Suprapubic skin (tissue), 4 donors: ENCODE results near the gene RPRD1B. TPM values are rescaled to one million over a fixed set of nuclear protein-coding genes. Genes with fewer than 3 reads are reported as not detected.

Experiments used
- DNase-seq, 2 donors: peaks; one replicate each; pipeline ENCODE4 v3.0.0-alpha.2; 2019; ENCODE audit warnings: low spot score in 2 of 2
- H3K27ac ChIP-seq: fragments of 200-600 bp; sonication (generic); one replicate; pipeline ENCODE4 v1.5.1; 2019
- H3K27me3 ChIP-seq: fragments of 200-600 bp; sonication (generic); one replicate; pipeline ENCODE4 v1.5.1; 2019
- H3K36me3 ChIP-seq: fragments of 200-600 bp; sonication (generic); one replicate; pipeline ENCODE4 v1.5.1; 2019
- H3K4me1 ChIP-seq: fragments of 200-600 bp; sonication (generic); one replicate; pipeline ENCODE4 v1.5.1; 2019
- H3K4me3 ChIP-seq: fragments of 200-600 bp; sonication (generic); one replicate; pipeline ENCODE4 v1.5.1; 2019; ENCODE audit warnings: mild to moderate bottlenecking
- H3K9me3 ChIP-seq: fragments of 200-600 bp; sonication (generic); one replicate; pipeline ENCODE4 v1.5.1; 2019
- EP300 ChIP-seq: sonication (generic); formaldehyde crosslinking; IDR thresholded peaks from one replicate; pipeline ENCODE4 v1.6.1; 2017; ENCODE audit warnings: antibody characterized with exemption
- POLR2A ChIP-seq, 2 donors: fragments of 450-650 bp; IDR thresholded peaks; one replicate each; pipeline ENCODE4 v1.6.1; 2017; ENCODE audit warnings: antibody characterized with exemption in 2 of 2, mild to moderate bottlenecking in 2 of 2, moderate library complexity in 2 of 2
- POLR2AphosphoS5 ChIP-seq, 3 donors: sonication (generic); formaldehyde crosslinking; IDR thresholded peaks; one replicate each; pipeline ENCODE4 v1.6.1; 2017; ENCODE audit warnings: antibody characterized with exemption in 3 of 3
- WGBS: methylation state at CpG from one replicate; pipeline ENCODE4 v1.1.5; 2018; 5-methylcytosine and 5-hydroxymethylcytosine counted together
- total RNA-seq, 4 donors: library from RNA; depleted of rRNA; stranded (reverse); fragments of >200 nt; gene quantifications; one replicate each; pipeline ENCODE4 v1.1.0, GENCODE V29; 2016
- TF ChIP-seq, protein P1 (sequence below), 2 donors: fragments of 200-600 bp in 1 of 2; fragments of 450-650 bp in 1 of 2; sonication (generic) in 1 of 2; IDR thresholded peaks; one replicate each; pipeline ENCODE4 v1.5.1; 2016 to 2019; ENCODE audit warnings: antibody characterized with exemption in 2 of 2, mild to moderate bottlenecking in 1 of 2, moderate library complexity in 1 of 2

RPRD1B gene
- total RNA-seq, 4 donors from 2014 or later, result 24.7 to 45.6 (median 27.7) TPM

DNA sequence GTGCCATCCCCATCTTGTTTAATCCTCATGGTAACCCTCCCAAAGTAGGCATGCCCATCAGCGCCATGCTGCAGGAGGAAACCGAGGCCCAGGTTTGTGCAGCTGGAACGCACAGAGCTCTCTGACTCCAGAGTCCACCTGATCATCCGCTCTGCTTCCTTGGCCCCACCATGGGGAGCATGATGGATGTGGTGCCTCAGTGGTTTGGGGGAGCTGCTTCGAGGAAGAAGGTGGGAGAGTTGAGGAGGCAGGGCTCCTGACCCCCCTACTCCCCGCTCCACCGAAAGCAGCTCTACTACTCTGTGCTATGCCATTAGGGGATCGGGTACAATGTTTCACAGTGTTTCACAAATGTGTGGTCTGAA is 79.4 kb downstream of the RPRD1B start:
- no peak overlapping the region for H3K27ac ChIP-seq
- H3K4me3 ChIP-seq, result no peak overlapping the region
- H3K36me3 ChIP-seq, result no peaks in the 10 kb centered on the region
- H3K27me3 ChIP-seq, result no peaks in the 10 kb centered on the region
- DNase-seq, result no peak
- H3K9me3 ChIP-seq, result no peaks in the 10 kb centered on the region
- TF ChIP-seq, protein P1, sequence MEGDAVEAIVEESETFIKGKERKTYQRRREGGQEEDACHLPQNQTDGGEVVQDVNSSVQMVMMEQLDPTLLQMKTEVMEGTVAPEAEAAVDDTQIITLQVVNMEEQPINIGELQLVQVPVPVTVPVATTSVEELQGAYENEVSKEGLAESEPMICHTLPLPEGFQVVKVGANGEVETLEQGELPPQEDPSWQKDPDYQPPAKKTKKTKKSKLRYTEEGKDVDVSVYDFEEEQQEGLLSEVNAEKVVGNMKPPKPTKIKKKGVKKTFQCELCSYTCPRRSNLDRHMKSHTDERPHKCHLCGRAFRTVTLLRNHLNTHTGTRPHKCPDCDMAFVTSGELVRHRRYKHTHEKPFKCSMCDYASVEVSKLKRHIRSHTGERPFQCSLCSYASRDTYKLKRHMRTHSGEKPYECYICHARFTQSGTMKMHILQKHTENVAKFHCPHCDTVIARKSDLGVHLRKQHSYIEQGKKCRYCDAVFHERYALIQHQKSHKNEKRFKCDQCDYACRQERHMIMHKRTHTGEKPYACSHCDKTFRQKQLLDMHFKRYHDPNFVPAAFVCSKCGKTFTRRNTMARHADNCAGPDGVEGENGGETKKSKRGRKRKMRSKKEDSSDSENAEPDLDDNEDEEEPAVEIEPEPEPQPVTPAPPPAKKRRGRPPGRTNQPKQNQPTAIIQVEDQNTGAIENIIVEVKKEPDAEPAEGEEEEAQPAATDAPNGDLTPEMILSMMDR (IDR thresholded peaks at IDR 0.05), result no peak
- TF ChIP-seq EP300, result no peak
- no peak for TF ChIP-seq POLR2AphosphoS5 (IDR thresholded peaks at IDR 0.05)
- TF ChIP-seq POLR2A (IDR thresholded peaks at IDR 0.05), result no peak
- 96% methylated on average over 8 of the region's 8 CpGs for WGBS
- H3K4me1 ChIP-seq, result peaks cover 16% of the 10 kb centered on the region

- Histone ChIP-seq H3K36me3 (no peaks in the 10 kb centered on the region), H3K27me3 (no peaks in the 10 kb centered on the region), H3K9me3 (no peaks in the 10 kb centered on the region), H3K4me3 (no peak overlapping the region), H3K27ac (no peak overlapping the region), H3K4me1 (peaks cover 16% of the 10 kb centered on the region)
- WGBS, result 70% methylated on average over 10 of the region's 10 CpGs
- TF ChIP-seq POLR2AphosphoS5 (IDR thresholded peaks at IDR 0.05) (no peak), POLR2A (IDR thresholded peaks at IDR 0.05) (no peak), EP300 (no peak)
- TF ChIP-seq, protein P1 (IDR thresholded peaks at IDR 0.05), result no peak
- no peak for DNase-seq
These were observed 80.1 kb downstream of the RPRD1B start for GRCh38 chr20:38113401-38114325.

- Histone ChIP-seq H3K4me1 (peaks cover 15% of the 10 kb centered on the region), H3K27me3 (no peaks in the 10 kb centered on the region), H3K9me3 (no peaks in the 10 kb centered on the region), H3K4me3 (no peak overlapping the region), H3K27ac (no peak overlapping the region), H3K36me3 (no peaks in the 10 kb centered on the region)
- DNase-seq, result no peak
- TF ChIP-seq POLR2AphosphoS5 (IDR thresholded peaks at IDR 0.05), result no peak
- TF ChIP-seq, protein P1 (IDR thresholded peaks at IDR 0.05), result no peak
- no peak for TF ChIP-seq EP300
- no peak for TF ChIP-seq POLR2A (IDR thresholded peaks at IDR 0.05)
- WGBS, result 92% methylated on average over 4 of the region's 4 CpGs
These were observed 80.8 kb downstream of the RPRD1B start for GRCh38 chr20:38114353-38114791.

GRCh38 chr20:38115205-38115604 is 81.7 kb downstream of the RPRD1B start:
- no peaks in the 10 kb centered on the region for H3K9me3 ChIP-seq
- no peak for TF ChIP-seq EP300
- no peak for TF ChIP-seq POLR2AphosphoS5 (IDR thresholded peaks at IDR 0.05)
- no peak for TF ChIP-seq POLR2A (IDR thresholded peaks at IDR 0.05)
- no peak overlapping the region for H3K4me3 ChIP-seq
- 97% methylated on average over 1 of the region's 1 CpG for WGBS
- no peak overlapping the region for H3K27ac ChIP-seq
- no peak for DNase-seq
- H3K36me3 ChIP-seq, result no peaks in the 10 kb centered on the region
- peaks cover 7% of the 10 kb centered on the region for H3K4me1 ChIP-seq
- no peaks in the 10 kb centered on the region for H3K27me3 ChIP-seq

GRCh38 chr20:38115896-38116295 is 82.3 kb downstream of the RPRD1B start:
- no peak overlapping the region for H3K27ac ChIP-seq
- H3K4me1 ChIP-seq, result peaks cover under 1% of the 10 kb centered on the region
- no peak overlapping the region for H3K4me3 ChIP-seq
- 78% methylated on average over 2 of the region's 2 CpGs for WGBS
- H3K27me3 ChIP-seq, result no peaks in the 10 kb centered on the region
- no peaks in the 10 kb centered on the region for H3K36me3 ChIP-seq
- TF ChIP-seq, protein P1 (IDR thresholded peaks at IDR 0.05), result no peak
- TF ChIP-seq POLR2AphosphoS5 (IDR thresholded peaks at IDR 0.05) (no peak), POLR2A (IDR thresholded peaks at IDR 0.05) (no peak), EP300 (no peak)
- DNase-seq, result no peak
- H3K9me3 ChIP-seq, result no peaks in the 10 kb centered on the region
